ENCODE measurements around the gene TACO1. TPM values are rescaled to one million over a fixed set of nuclear protein-coding genes. Genes with fewer than 3 reads are reported as not detected.

Gene TACO1
- total RNA-seq (2021; fragmentation: NEBNext Ultra II Directional; extraction: Animal tissue kit (Norgen Biotek cat#: 25700)) = 23.6 and 24.0 TPM in 2 replicates
- polyA plus RNA-seq (2011; rRNA removed) = 19.1 and 19.8 TPM in 2 replicates
- polyA plus RNA-seq (2011; cell fraction: cytosol; rRNA removed) = 25.5 TPM
- 19.6 TPM for polyA plus RNA-seq (2011; cell fraction: nucleus; rRNA removed)
- polyA plus RNA-seq (2012, experiment 1 of 2) = 18.3 to 26.4 TPM (median 25.0 TPM) in 4 replicates
- polyA plus RNA-seq (2012, experiment 2 of 2) = 31.7 TPM
- 15.2 TPM for polyA plus RNA-seq (2013, experiment 1 of 2)
- 14.6 TPM for polyA plus RNA-seq (2013, experiment 2 of 2)
- polyA minus RNA-seq (2011; rRNA and poly(A)+ RNA removed) = 14.9 and 15.3 TPM in 2 replicates
- 9.7 TPM for polyA minus RNA-seq (2011; cell fraction: cytosol; rRNA and poly(A)+ RNA removed)
- polyA minus RNA-seq (2011; cell fraction: nucleus; rRNA and poly(A)+ RNA removed) = 9.1 TPM
- long read RNA-seq, experiment 1, transcript TACO1-201 (5 exons, 1,469 nt) = major isoform, 5 of 18 reads
- long read RNA-seq, experiment 1, partial matches to known transcripts = 11 of 18 reads
- long read RNA-seq, experiment 1, other reads (novel, unspliced or antisense) = 2 of 18 reads
- long read RNA-seq, experiment 2, partial matches to known transcripts = 1 of 1 reads
- long read RNA-seq, experiment 2, other reads (novel, unspliced or antisense) = 0 of 1 reads

- peak within 1 kb of the TSS; percentile 94 for H2AFZ ChIP-seq (ENCODE audit: low read length)
- peaks cover 4 to 16% (median 9%) of the 10 kb centered on the region in 4 experiments; a peak in 7 of 8 replicates for H3K36me3 ChIP-seq (ENCODE audit: control insufficient read depth in 2 of 4, insufficient read depth in 4 of 4, low read length in 3 of 4)
- peak within 1 kb of the TSS; percentile 74 to 85 (median 78) for H3K4me3 ChIP-seq (ENCODE audit: extremely low read depth in 1 of 4, insufficient read depth in 2 of 4, low read depth in 3 of 4, low read length in 4 of 4)
- H3K9ac ChIP-seq (replicated peaks in 1 of 4; ENCODE audit: extremely low read depth in 1 of 4, low read depth in 3 of 4, low read length in 3 of 4) = peak within 1 kb of the TSS; percentile 81 to 93 (median 83)
- H2BK15ac ChIP-seq (ENCODE audit: low read length) = no peak within 1 kb of the TSS
- no peaks in the 10 kb centered on the region; the same call in 1 of the 2 replicates for H3K79me1 ChIP-seq (ENCODE audit: low read depth, low read length)
- H3K14ac ChIP-seq (ENCODE audit: insufficient read length) = no peak within 1 kb of the TSS
- H3K18ac ChIP-seq (ENCODE audit: extremely low read depth, low read length) = no peak within 1 kb of the TSS
- H3K56ac ChIP-seq (replicated peaks; ENCODE audit: insufficient read length, low read depth, low read length) = peak within 1 kb of the TSS; percentile 57
- H2BK12ac ChIP-seq (ENCODE audit: low read depth, low read length) = no peak within 1 kb of the TSS
- WGBS, 2 experiments (ENCODE audit: extremely low coverage in 1 of 2, insufficient coverage in 1 of 2, insufficient read length in 1 of 2, insufficient replicate concordance in 2 of 2, low coverage in 1 of 2, low lambda C conversion rate in 2 of 2, missing lambda C conversion rate in 1 of 2) = 4% methylated on average over 45 of the region's 61 CpGs; no CpG with 5 or more reads in 1 of the 2 experiments
- peaks cover 5% of the 10 kb centered on the region for H3K23me2 ChIP-seq (ENCODE audit: low read depth, low read length)
- H4K91ac ChIP-seq (replicated peaks; ENCODE audit: insufficient read length, low read length) = no peak within 1 kb of the TSS
- H4K20me1 ChIP-seq (replicated peaks in 1 of 2; ENCODE audit: control insufficient read depth in 1 of 2, insufficient read depth in 2 of 2, low read length in 2 of 2) = no peaks in the 10 kb centered on the region
- FAIRE-seq (no peak), DNase-seq (ENCODE audit: low read depth in 1 of 2, low spot score in 2 of 2) (peak; percentile 56 to 95)
- no peak within 1 kb of the TSS for H2BK120ac ChIP-seq (replicated peaks; ENCODE audit: low read depth, low read length)
- peak within 1 kb of the TSS; percentile 77 to 96 for H3K4me2 ChIP-seq (ENCODE audit: insufficient read depth in 1 of 2, low read depth in 2 of 2, low read length in 2 of 2)
- ChIA-PET POLR2A (ENCODE audit: partially characterized antibody) (interaction anchor here (0.7 to 2.8 kb wide), 11 partner anchors 11 to 154 kb away, joined by 3 to 18 read pairs (median 3); partner anchors contain the start of gene DCAF7), CTCF (ENCODE audit: partially characterized antibody) (interaction anchor here (0.9 to 5.0 kb wide), 8 partner anchors 11 to 177 kb away, joined by 3 to 42 read pairs (median 4); no protein-coding TSS in a partner anchor)
- H2BK5ac ChIP-seq (ENCODE audit: low read depth, low read length) = peak within 1 kb of the TSS; percentile 8; the same call in 1 of the 2 replicates
- H3K4me1 ChIP-seq (replicated peaks in 1 of 4; ENCODE audit: control insufficient read depth in 3 of 4, insufficient read depth in 4 of 4, low read length in 3 of 4) = peaks cover 0 to 3% (median 3%) of the 10 kb centered on the region in 4 experiments; a peak in 4 of 7 replicates
- H2AK5ac ChIP-seq (ENCODE audit: low read depth, low read length) = no peak within 1 kb of the TSS
- H3K23ac ChIP-seq (ENCODE audit: insufficient read length) = no peak within 1 kb of the TSS
- H3K27me3 ChIP-seq (replicated peaks in 1 of 4; ENCODE audit: control insufficient read depth in 3 of 4, extremely low read depth in 1 of 4, insufficient read depth in 3 of 4, low read length in 3 of 4) = no peaks in the 10 kb centered on the region
- H4K8ac ChIP-seq (ENCODE audit: extremely low read depth, insufficient read depth, low read length) = peak within 1 kb of the TSS; percentile 93
- no peak within 1 kb of the TSS for H3K27ac ChIP-seq (ENCODE audit: low read depth, low read length)
- H4K5ac ChIP-seq (ENCODE audit: insufficient read length, low read depth, low read length) = peak within 1 kb of the TSS; percentile 57
- no peak within 1 kb of the TSS for H3K4ac ChIP-seq (replicated peaks; ENCODE audit: insufficient read length, low read depth, low read length)
- H3K79me2 ChIP-seq (ENCODE audit: control insufficient read depth in 1 of 2, insufficient read depth in 2 of 2, low read length in 2 of 2) = no peaks in the 10 kb centered on the region
- no peaks in the 10 kb centered on the region for H3K9me3 ChIP-seq (ENCODE audit: insufficient read depth in 2 of 2, low read depth in 1 of 2, low read length in 1 of 2)
- H2BK20ac ChIP-seq (ENCODE audit: low read length) = no peak within 1 kb of the TSS
- no peak for TF ChIP-seq SAP30 (IDR thresholded peaks at IDR 0.05; ENCODE audit: insufficient read depth, insufficient replicate concordance, low read length)
- TF ChIP-seq SIX5 (IDR thresholded peaks at IDR 0.05; ENCODE audit: low read depth, low read length) = peak; percentile 34; the same call in 1 of the 2 replicates
- no peak for TF ChIP-seq HDAC6 (IDR thresholded peaks at IDR 0.05; ENCODE audit: low read depth, low read length)
- no peak for TF ChIP-seq MAFK (IDR thresholded peaks at IDR 0.05; ENCODE audit: low read depth, low read length)
- peak; percentile 54 for TF ChIP-seq E2F6 (IDR thresholded peaks at IDR 0.05)
- peak; percentile 96 for TF ChIP-seq TBP (IDR thresholded peaks at IDR 0.05; ENCODE audit: low read depth, low read length)
- TF ChIP-seq PHF8 (conservative IDR thresholded peaks at IDR 0.05; ENCODE audit: low read depth, low read length) = peak; percentile 92
These were observed at the start of gene TACO1 for GRCh38 chr17:63600569-63601438. Gene TACO1 (plus strand): TSS chr17:63600895. CDS start chr17:63601084, 189 bp downstream.
